Adrenal gland (tissue), 12 donors: ENCODE data around the gene TMEM98. TPM values are rescaled to one million over a fixed set of nuclear protein-coding genes. Genes with fewer than 3 reads are reported as not detected.
"Not testable (repeated sequence)": the region's sequence is repeated elsewhere in the genome, so short reads cannot be mapped to it uniquely, and the experiment has no call there.

ENCODE experiments used
- DNase-seq, 7 donors: peaks; one replicate each; pipeline ENCODE4 v3.0.0-alpha.2; 2019 to 2020
- H3K27ac ChIP-seq, 5 donors: fragments of 200-600 bp; sonication (generic) in 4 of 5; 1 replicate in 3 of 5; 2 replicates in 2 of 5; pipeline versions ENCODE4 v1.5.1 to v1.8.0; 2016 to 2020; ENCODE audit warnings: mild to moderate bottlenecking in 1 of 5
- H3K27me3 ChIP-seq: fragments of 200-600 bp; 2 replicates; pipeline ENCODE4 v1.8.0; 2021
- H3K36me3 ChIP-seq, 2 donors: fragments of 200-600 bp; replicated peaks in 1 of 2; 1 replicate in 1 of 2; 2 replicates in 1 of 2; pipeline versions ENCODE4 v1.5.1 to v1.8.0; 2018 to 2022
- H3K4me1 ChIP-seq, 2 donors: fragments of 200-600 bp; replicated peaks in 1 of 2; 1 replicate in 1 of 2; 2 replicates in 1 of 2; pipeline versions ENCODE4 v1.5.1 to v1.8.0; 2018 to 2021
- H3K4me3 ChIP-seq, 4 donors: fragments of 200-600 bp; sonication (generic) in 3 of 4; one replicate each; pipeline ENCODE4 v1.5.1; 2016 to 2018
- H3K9me3 ChIP-seq, 3 donors: fragments of 200-600 bp; sonication (generic) in 1 of 3; replicated peaks in 1 of 3; 1 replicate in 2 of 3; 2 replicates in 1 of 3; pipeline versions ENCODE4 v1.5.1 to v1.8.0; 2016 to 2021
- POLR2A ChIP-seq, 2 donors: fragments of 450-650 bp; IDR thresholded peaks; one replicate each; pipeline ENCODE4 v1.6.1; 2017; ENCODE audit warnings: antibody characterized with exemption in 2 of 2, mild to moderate bottlenecking in 2 of 2, moderate library complexity in 1 of 2
- WGBS, 4 donors: extraction: QIAGEN DNeasy Blood & Tissue Kit in 2 of 4; methylation state at CpG; one replicate each; pipeline versions ENCODE4 v1.1.5 to v1.1.7; 2013 to 2017; 5-methylcytosine and 5-hydroxymethylcytosine counted together
- intact Hi-C, 2 donors: fragments of 100-400 bp; cut with DNase I; formaldehyde crosslinking; loops; one replicate each; pipeline versions ENCODE4 v1.14.1 to v1.15.0; 2022 to 2023
- polyA plus RNA-seq, 3 donors: library from polyadenylated mRNA; stranded (reverse); fragments of 200-250 nt in 2 of 3; fragments of 350-450 nt in 1 of 3; fragmentation: Illumina TruSeq in 1 of 3; extraction: RNeasy Lipid Tissue Mini Kit (QIAGEN cat#74804) in 1 of 3; gene quantifications; one replicate each; pipeline ENCODE4 v1.2.3, GENCODE V29; 2013 to 2014
- total RNA-seq, 9 donors: library from RNA; depleted of rRNA in 4 of 9; stranded (reverse); fragments of >200 nt in 4 of 9; fragments of 120-200 nt in 1 of 9; fragmentation: NEBNext Ultra II Directional in 1 of 9; extraction: Animal tissue kit (Norgen Biotek cat#: 25700) in 1 of 9; gene quantifications; one replicate each; pipeline versions ENCODE4 v1.1.0 to v1.2.4, GENCODE V29; 2013 to 2023
- TF ChIP-seq, protein P1 (sequence below), 6 experiments: fragments of 450-650 bp in 4 of 6; fragments of 200-600 bp in 2 of 6; sonication (generic) in 1 of 6; IDR thresholded peaks; 1 replicate in 5 of 6; 2 replicates in 1 of 6; pipeline versions ENCODE4 v1.5.1 to v1.8.0; 2016 to 2021; ENCODE audit warnings: antibody characterized with exemption in 6 of 6, mild to moderate bottlenecking in 2 of 6, moderate library complexity in 1 of 6
- donor health status: healthy with polysubstance abuse.
- donor health status: Bipolar disorder and iron deficiency.
- donor health status: DM: yes; HTN: yes; CAD: no.
- donor health status: DM: no; HTN: no; CAD: no.
- donor health status: DM: no; HTN: no; CAD: no.
- donor health status: DM: yes; HTN: yes; CAD: no.

Gene TMEM98
- total and polyA plus RNA-seq, 12 donors: 19.5 to 167 (median 77.3) TPM

DNA sequence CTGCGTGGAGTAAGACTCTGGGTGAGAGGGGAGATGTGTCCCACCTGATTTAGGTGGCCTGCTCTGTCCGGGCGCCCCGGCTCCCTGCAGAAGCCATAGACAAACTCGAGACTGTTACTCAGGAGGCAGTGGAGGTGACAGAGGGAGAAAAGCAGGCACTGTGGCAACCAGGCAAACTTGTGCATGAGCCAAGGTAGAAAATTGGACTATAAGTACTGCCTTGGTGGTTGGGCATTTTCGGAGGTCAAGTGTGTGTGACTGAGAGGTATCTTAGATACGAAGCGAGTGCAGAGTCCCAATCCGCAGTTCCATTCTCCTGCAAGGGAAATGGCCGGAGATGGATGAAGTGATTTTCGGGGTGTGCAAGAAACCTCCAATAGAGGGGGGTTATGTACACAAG, 36.6 kb downstream of the TMEM98 start:
- WGBS, 4 donors: 75 to 85% (median 81%) methylated on average over 11 of the region's 11 CpGs
- H3K4me3 ChIP-seq: no peak overlapping the region
- no peak for DNase-seq
- H3K9me3 ChIP-seq: no peaks in the 10 kb centered on the region
- no peak overlapping the region for H3K27ac ChIP-seq
- no peaks in the 10 kb centered on the region for H3K4me1 ChIP-seq
- TF ChIP-seq POLR2A (IDR thresholded peaks at IDR 0.05): no peak
- TF ChIP-seq, protein P1, sequence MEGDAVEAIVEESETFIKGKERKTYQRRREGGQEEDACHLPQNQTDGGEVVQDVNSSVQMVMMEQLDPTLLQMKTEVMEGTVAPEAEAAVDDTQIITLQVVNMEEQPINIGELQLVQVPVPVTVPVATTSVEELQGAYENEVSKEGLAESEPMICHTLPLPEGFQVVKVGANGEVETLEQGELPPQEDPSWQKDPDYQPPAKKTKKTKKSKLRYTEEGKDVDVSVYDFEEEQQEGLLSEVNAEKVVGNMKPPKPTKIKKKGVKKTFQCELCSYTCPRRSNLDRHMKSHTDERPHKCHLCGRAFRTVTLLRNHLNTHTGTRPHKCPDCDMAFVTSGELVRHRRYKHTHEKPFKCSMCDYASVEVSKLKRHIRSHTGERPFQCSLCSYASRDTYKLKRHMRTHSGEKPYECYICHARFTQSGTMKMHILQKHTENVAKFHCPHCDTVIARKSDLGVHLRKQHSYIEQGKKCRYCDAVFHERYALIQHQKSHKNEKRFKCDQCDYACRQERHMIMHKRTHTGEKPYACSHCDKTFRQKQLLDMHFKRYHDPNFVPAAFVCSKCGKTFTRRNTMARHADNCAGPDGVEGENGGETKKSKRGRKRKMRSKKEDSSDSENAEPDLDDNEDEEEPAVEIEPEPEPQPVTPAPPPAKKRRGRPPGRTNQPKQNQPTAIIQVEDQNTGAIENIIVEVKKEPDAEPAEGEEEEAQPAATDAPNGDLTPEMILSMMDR (IDR thresholded peaks at IDR 0.05): no peak
- no peaks in the 10 kb centered on the region for H3K27me3 ChIP-seq
- H3K36me3 ChIP-seq: no peaks in the 10 kb centered on the region
- intact Hi-C loops: no loop called here

DNA sequence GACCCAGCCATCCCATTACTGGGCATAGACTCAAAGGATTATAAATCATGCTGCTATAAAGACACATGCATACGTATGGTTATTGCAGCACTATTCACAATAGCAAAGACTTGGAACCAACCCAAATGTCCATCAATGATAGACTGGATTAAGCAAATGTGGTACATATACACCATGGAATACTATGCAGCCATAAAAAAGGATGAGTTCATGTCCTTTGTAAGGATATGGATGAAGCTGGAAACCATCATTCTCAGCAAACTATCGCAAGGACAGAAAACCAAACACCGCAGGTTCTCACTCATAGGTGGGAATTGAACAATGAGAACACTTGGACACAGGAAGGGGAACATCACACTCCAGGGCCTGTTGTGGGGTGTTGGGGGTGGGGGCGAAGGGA, 41.3 kb downstream of the TMEM98 start:
- H3K27ac ChIP-seq, H3K4me3 ChIP-seq, H3K27me3 ChIP-seq, DNase-seq, H3K36me3 ChIP-seq, intact Hi-C loops, H3K9me3 ChIP-seq, H3K4me1 ChIP-seq: not testable (repeated sequence)
- WGBS, 4 donors: 64 to 79% (median 74%) methylated on average over 4 of the region's 4 CpGs

DNA sequence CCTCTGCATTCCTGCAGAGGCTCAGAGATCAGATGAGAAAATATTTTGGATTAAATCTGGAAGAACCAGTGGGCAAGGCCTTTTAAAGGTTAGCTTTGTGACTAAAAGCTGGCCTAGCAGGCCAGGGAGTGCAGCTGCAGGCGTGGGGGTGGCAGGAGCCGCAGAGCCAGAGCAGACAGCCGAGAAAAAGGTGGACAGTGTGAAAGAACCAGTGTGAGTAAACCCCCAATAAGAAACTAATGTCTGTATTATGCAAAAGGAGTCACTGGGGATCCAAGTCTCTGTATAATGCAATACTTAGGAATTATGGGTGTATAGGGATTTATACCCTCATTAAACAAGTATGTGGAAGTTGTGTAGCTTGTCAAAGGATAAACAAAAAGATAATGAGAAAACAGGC, 42.3 kb downstream of the TMEM98 start:
- Histone ChIP-seq H3K27ac (no peak overlapping the region), H3K36me3 (no peaks in the 10 kb centered on the region), H3K9me3 (no peaks in the 10 kb centered on the region), H3K27me3 (no peaks in the 10 kb centered on the region), H3K4me3 (no peak overlapping the region), H3K4me1 (no peaks in the 10 kb centered on the region)
- DNase-seq: no peak
- intact Hi-C loops: no loop called here
- 67 to 77% (median 71%) methylated on average over 3 of the region's 3 CpGs for WGBS, 4 donors
- TF ChIP-seq POLR2A (IDR thresholded peaks at IDR 0.05): no peak
- TF ChIP-seq, protein P1 (IDR thresholded peaks at IDR 0.05): no peak

DNA sequence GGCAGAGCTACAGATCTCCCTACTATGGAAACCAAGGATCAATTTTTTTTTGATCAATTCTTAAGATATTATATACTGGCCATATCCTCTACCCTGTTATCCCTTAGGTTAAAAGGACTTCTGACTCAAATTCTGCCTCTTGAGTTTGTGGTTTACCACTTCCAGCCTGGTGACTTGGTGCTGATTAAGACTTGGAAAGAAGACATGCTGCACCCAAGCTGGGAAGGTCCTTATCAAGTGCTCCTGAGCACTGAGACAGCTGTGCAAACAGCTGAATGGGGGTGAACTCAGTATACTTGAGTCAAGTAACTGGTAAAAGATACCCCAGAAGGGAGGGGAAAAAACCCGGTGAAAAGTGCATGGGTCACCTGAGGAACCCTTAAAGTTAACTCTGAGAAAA, 43.2 kb downstream of the TMEM98 start:
- no peaks in the 10 kb centered on the region for H3K9me3 ChIP-seq
- intact Hi-C loops: no loop called here
- 60 to 95% (median 80%) methylated on average over 1 of the region's 1 CpG for WGBS, 4 donors
- no peak for TF ChIP-seq POLR2A (IDR thresholded peaks at IDR 0.05)
- TF ChIP-seq, protein P1 (IDR thresholded peaks at IDR 0.05): no peak
- DNase-seq: no peak
- H3K36me3 ChIP-seq: no peaks in the 10 kb centered on the region
- H3K4me3 ChIP-seq: no peak overlapping the region
- H3K27ac ChIP-seq: no peak overlapping the region
- H3K4me1 ChIP-seq: no peaks in the 10 kb centered on the region
- H3K27me3 ChIP-seq: no peaks in the 10 kb centered on the region

DNA sequence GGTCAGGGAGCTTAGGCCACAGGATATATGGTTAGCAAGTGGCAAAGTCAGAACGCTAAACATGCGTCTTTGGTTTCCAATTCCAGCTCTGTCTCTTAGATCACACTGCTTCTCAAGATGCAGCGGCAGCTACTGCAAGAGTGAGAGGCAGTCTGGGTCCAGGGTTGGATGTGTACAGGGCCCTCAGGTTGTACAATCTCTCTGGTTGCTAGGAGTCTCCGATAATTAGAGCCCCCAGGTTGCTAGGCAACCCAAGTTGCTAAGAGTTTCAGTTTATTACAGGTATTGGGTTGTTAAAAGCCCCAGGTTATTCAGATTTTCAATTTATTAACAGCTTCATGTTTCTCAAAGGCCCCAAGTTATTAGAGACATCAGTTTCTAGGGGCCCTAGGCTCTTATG, 48.2 kb downstream of the TMEM98 start:
- H3K4me3 ChIP-seq: no peak overlapping the region
- no peaks in the 10 kb centered on the region for H3K27me3 ChIP-seq
- 68 to 79% (median 69%) methylated on average over 4 of the region's 4 CpGs for WGBS, 4 donors
- H3K36me3 ChIP-seq: no peaks in the 10 kb centered on the region
- TF ChIP-seq, protein P1 (IDR thresholded peaks at IDR 0.05): no peak
- TF ChIP-seq POLR2A (IDR thresholded peaks at IDR 0.05): no peak
- no peaks in the 10 kb centered on the region for H3K9me3 ChIP-seq
- intact Hi-C loops: no loop called here
- DNase-seq: no peak
- no peak overlapping the region for H3K27ac ChIP-seq
- H3K4me1 ChIP-seq: no peaks in the 10 kb centered on the region
